GM23248 (cell line): ENCODE measurements around the gene AP2S1.

ENCODE experiments used
- EZH2 ChIP-seq: fragments of 200-600 bp; sonication (generic); IDR thresholded peaks from 2 replicates; pipeline ENCODE4 v1.6.1; 2018; ENCODE audit warnings: antibody characterized with exemption, mild to moderate bottlenecking; ENCODE audit not compliant: insufficient read depth, poor library complexity, severe bottlenecking
- EZH2phosphoT487 ChIP-seq: fragments of 200-600 bp; sonication (generic); IDR thresholded peaks from 2 replicates; pipeline ENCODE4 v1.6.1; 2018; ENCODE audit warnings: antibody characterized with exemption, moderate library complexity, mild to moderate bottlenecking, low read depth; ENCODE audit not compliant: insufficient read depth

DNA sequence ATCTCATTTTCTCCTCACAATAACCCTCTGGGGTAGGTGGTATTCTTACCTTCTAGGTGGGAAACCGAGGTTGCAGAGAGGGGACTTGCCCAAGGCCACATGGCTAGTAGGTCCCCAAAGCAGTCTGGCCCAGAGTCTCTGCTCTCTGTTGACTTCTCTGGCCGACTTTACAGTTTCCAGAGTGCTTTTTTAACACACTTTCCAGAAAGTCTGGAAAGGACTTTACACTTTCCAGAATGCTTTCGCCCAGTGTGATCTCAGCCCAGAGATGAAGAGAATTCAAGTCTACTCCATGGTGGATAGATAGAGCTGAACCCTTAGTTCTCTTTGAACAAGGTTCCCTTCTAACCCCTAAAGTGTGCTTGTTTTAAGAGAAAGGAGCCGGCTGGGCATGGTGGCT, 22.3 kb upstream of the AP2S1 start:
- TF ChIP-seq EZH2 (no peak), EZH2phosphoT487 (no peak)
